Gastroesophageal sphincter (tissue), 4 donors: ENCODE data around the gene MACROD1. TPM values are rescaled to one million over a fixed set of nuclear protein-coding genes. Genes with fewer than 3 reads are reported as not detected.
A peak's percentile ranks its signal among the peaks of the same experiment; 100 is the strongest.

Source experiments
- ATAC-seq: fragments of 150-250 bp; one replicate; pipeline ENCODE4 v1.9.1; 2016; ENCODE audit warnings: mild to moderate bottlenecking, moderate library complexity
- H3K27ac ChIP-seq, 4 donors: fragments of 200-600 bp; sonication (generic) in 3 of 4; 1 replicate in 3 of 4; 2 replicates in 1 of 4; pipeline ENCODE4 v1.5.1; 2016 to 2019
- H3K27me3 ChIP-seq: fragments of 200-600 bp; sonication (generic); one replicate; pipeline ENCODE4 v1.5.1; 2019
- H3K36me3 ChIP-seq, 2 donors: fragments of 200-600 bp; sonication (generic); one replicate each; pipeline ENCODE4 v1.5.1; 2019; ENCODE audit warnings: control low read depth in 1 of 2
- H3K4me1 ChIP-seq, 3 donors: fragments of 200-600 bp; sonication (generic); 1 replicate in 2 of 3; 2 replicates in 1 of 3; pipeline ENCODE4 v1.5.1; 2016 to 2019; ENCODE audit warnings: control low read depth in 2 of 3
- H3K4me3 ChIP-seq, 2 donors: fragments of 200-600 bp; sonication (generic); one replicate each; pipeline ENCODE4 v1.5.1; 2019; ENCODE audit warnings: mild to moderate bottlenecking in 1 of 2, moderate library complexity in 1 of 2
- H3K9me3 ChIP-seq, 3 donors: fragments of 200-600 bp; sonication (generic); one replicate each; pipeline ENCODE4 v1.5.1; 2017 to 2019; ENCODE audit warnings: control low read depth in 2 of 3
- CTCF ChIP-seq, 4 experiments: fragments of 200-600 bp in 2 of 4; fragments of 450-650 bp in 2 of 4; sonication (generic) in 1 of 4; IDR thresholded peaks; one replicate each; pipeline ENCODE4 v1.5.1; 2017 to 2019; ENCODE audit warnings: antibody characterized with exemption in 4 of 4, mild to moderate bottlenecking in 2 of 4, moderate library complexity in 2 of 4
- EP300 ChIP-seq: sonication (generic); formaldehyde crosslinking; IDR thresholded peaks from one replicate; pipeline ENCODE4 v1.6.1; 2017; ENCODE audit warnings: antibody characterized with exemption, mild to moderate bottlenecking
- POLR2A ChIP-seq, 2 donors: fragments of 450-650 bp; IDR thresholded peaks; one replicate each; pipeline ENCODE4 v1.6.1; 2017; ENCODE audit warnings: antibody characterized with exemption in 2 of 2, mild to moderate bottlenecking in 2 of 2, moderate library complexity in 1 of 2
- POLR2AphosphoS5 ChIP-seq: sonication (generic); formaldehyde crosslinking; IDR thresholded peaks from one replicate; pipeline ENCODE4 v1.6.1; 2017; ENCODE audit warnings: antibody characterized with exemption
- whole genome bisulfite sequencing, 2 donors: methylation state at CpG; one replicate each; pipeline ENCODE4 v1.1.5; 2018; ENCODE audit warnings: low coverage in 1 of 2; 5-methylcytosine and 5-hydroxymethylcytosine counted together
- total RNA-seq, 4 donors: library from RNA; depleted of rRNA; stranded (reverse); fragments of >200 nt; gene quantifications; one replicate each; pipeline ENCODE4 v1.1.0, GENCODE V29; 2016

MACROD1 gene
- total RNA-seq, 4 donors from 2014 or later: 26.9 to 56.2 (median 30.4) TPM

DNA sequence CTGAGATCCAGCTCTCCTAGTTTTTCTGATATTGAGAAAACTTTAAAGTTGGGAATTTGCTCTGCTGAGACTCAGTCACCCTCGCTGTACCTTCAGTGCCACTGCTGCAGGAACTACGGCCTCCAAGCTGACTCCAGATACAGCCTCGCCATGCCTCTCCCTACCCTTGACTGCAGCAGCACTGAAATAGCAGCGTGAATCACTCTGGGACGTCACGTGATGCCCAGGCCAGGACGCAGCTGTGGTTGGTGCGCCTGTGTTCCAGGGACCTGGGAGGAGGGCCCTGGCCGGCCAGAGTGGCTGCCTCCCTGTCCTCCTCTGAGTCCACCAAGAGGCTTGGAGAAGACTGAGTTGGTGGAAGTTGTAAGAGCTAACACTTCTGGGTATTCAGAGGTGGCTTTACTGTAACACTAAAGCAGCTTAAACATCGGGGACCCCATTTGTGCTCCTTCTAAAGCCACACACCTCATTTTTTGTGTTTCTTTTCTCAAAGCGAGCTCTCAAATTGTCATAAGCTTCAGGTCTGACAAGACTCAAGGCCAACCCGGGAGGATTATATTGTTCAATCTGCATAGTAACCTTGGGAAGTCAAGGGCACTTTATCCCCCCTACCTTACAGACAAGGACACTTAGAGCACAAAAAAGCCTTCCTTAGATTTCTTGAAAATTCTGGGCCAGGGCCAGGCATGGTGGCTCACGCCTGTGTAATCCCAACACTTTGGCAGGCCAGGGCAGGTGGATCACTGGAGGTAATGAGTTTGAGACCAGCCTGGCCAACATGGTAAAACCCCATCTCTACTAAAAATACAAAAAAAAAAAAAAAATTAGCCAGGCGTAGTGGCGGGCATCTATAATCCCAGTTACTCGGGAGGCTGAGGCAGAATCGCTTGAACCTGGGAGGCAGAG is 15.8 kb upstream of the MACROD1 start:
- H3K4me3 ChIP-seq: peak overlapping the region in 1 of 2 donors; percentile 16

DNA sequence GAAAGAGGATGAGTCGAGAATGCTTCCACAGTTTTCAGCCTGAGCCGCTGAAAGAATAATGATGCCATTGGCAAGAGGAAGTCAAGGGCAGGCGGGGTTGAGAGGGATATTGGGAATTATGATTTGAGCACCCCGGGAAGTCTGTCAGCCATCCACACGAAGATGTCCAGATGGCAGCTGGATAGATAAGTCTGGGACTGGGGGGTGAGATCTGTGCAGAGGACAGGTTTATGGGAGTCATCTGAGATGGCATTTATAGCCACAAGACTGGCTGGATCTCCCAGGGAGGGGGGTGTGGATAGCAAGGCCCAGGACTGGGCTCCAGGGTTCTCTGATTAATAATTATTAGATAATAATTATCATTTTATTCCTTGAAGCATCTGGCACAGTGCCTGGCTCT is 15.0 kb upstream of the MACROD1 start:
- no peak for TF ChIP-seq CTCF (IDR thresholded peaks at IDR 0.05)
- TF ChIP-seq POLR2A (IDR thresholded peaks at IDR 0.05): no peak
- TF ChIP-seq POLR2AphosphoS5: no peak
- TF ChIP-seq EP300: no peak
- no peak for ATAC-seq
- Histone ChIP-seq H3K4me1 (peaks cover 2 to 53% (median 28%) of the 10 kb centered on the region in 3 donors), H3K27ac (peak overlapping the region; percentile 48 to 84 (median 82)), H3K9me3 (no peaks in the 10 kb centered on the region), H3K4me3 (no peak overlapping the region), H3K27me3 (no peaks in the 10 kb centered on the region), H3K36me3 (no peaks in the 10 kb centered on the region)
- 36% methylated on average over 5 of the region's 5 CpGs; no CpG with 5 or more reads in 1 of the 2 donors for WGBS, 2 donors

More for the DNA sequence above, 15.8 kb upstream of the MACROD1 start:
- H3K4me1 ChIP-seq: peaks cover 2 to 53% (median 28%) of the 10 kb centered on the region in 3 donors
- no peaks in the 10 kb centered on the region for H3K9me3 ChIP-seq
- no peaks in the 10 kb centered on the region for H3K27me3 ChIP-seq
- TF ChIP-seq CTCF (IDR thresholded peaks at IDR 0.05) (no peak), POLR2AphosphoS5 (peak; percentile 91), POLR2A (IDR thresholded peaks at IDR 0.05) (peak; percentile 48 to 64), EP300 (no peak)
- peak overlapping the region; percentile 57 to 84 (median 82) for H3K27ac ChIP-seq
- H3K36me3 ChIP-seq: no peaks in the 10 kb centered on the region
- ATAC-seq: peak; percentile 61
- 48 to 57% methylated on average over 5 to 8 of the region's 17 CpGs for WGBS, 2 donors

DNA sequence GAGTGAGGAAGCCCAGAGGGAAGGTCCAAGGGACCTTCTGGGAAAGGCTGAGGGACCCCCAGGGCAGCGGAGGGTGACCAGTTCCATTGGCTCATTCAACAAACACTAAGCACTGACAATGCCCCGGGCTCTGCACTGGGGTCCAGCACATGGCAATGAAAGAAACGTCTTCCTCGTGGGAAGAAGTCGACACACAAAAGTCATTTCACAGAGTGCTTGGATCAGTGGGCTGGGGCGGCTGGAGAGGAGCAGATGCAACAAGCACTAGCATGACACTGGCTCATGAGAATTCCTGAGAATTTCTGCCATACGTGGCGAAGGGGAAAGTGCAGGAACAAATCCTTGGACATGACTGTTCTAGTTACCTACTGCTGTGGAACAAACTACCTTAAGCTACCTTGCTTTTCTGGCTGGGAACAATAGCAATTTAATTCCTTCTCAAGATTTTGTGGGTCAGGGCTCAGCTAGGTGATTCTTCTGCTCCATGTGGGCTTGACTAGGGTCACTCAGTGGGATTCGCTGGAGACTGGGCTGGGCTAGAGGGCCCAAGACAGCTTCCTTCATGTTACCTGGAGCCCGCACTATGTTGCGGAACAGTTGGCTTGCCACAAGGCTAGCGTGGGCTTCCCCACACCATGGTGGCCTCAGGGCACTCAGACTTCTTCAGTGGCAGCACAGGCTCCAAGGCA is 13.2 kb upstream of the MACROD1 start:
- no peak for ATAC-seq
- H3K9me3 ChIP-seq: no peaks in the 10 kb centered on the region
- no peak overlapping the region for H3K4me3 ChIP-seq
- 88 to 93% methylated on average over 6 to 12 of the region's 12 CpGs for WGBS, 2 donors
- no peak for TF ChIP-seq CTCF (IDR thresholded peaks at IDR 0.05)
- no peaks in the 10 kb centered on the region for H3K36me3 ChIP-seq
- H3K27me3 ChIP-seq: no peaks in the 10 kb centered on the region
- no peak overlapping the region for H3K27ac ChIP-seq
- peaks cover 2 to 42% (median 25%) of the 10 kb centered on the region in 3 donors for H3K4me1 ChIP-seq

- Histone ChIP-seq H3K4me3 (no peak overlapping the region), H3K27ac (no peak overlapping the region), H3K27me3 (no peaks in the 10 kb centered on the region), H3K36me3 (no peaks in the 10 kb centered on the region), H3K4me1 (peaks cover 2 to 33% (median 16%) of the 10 kb centered on the region in 3 donors), H3K9me3 (no peaks in the 10 kb centered on the region)
- no peak for ATAC-seq
- WGBS, 2 donors: 69 to 100% methylated on average over 1 of the region's 1 CpG
- TF ChIP-seq CTCF (IDR thresholded peaks at IDR 0.05): no peak
- no peak for TF ChIP-seq POLR2A (IDR thresholded peaks at IDR 0.05)
- TF ChIP-seq POLR2AphosphoS5: no peak
- no peak for TF ChIP-seq EP300
Observed at GRCh38 chr11:64178203-64178602, 12.3 kb upstream of the MACROD1 start.
